ENCODE results near the gene CCDC182.

Gene CCDC182

GRCh38 chr17:57745242-57745641 lies at the start of gene CCDC182:
Gene CCDC182 (minus strand): TSS chr17:57745299. CDS start chr17:57745272, 27 bp downstream.
- no peak for TF ChIP-seq ZNF274 (IDR thresholded peaks at IDR 0.05; ENCODE audit: low read depth, low read length)
- no peak within 1 kb of the TSS for H3K4me3 ChIP-seq (ENCODE audit: low read length)

GRCh38 chr17:57794841-57795240 lies 49.7 kb upstream of the CCDC182 start:
- TF ChIP-seq ZNF274 (IDR thresholded peaks at IDR 0.05; ENCODE audit: low read depth, low read length), result no peak
- no peak overlapping the region for H3K4me3 ChIP-seq (ENCODE audit: low read length)

- no peak for TF ChIP-seq ZNF274 (IDR thresholded peaks at IDR 0.05; ENCODE audit: low read depth, low read length)
- H3K4me3 ChIP-seq (ENCODE audit: low read length), result no peak overlapping the region
Observed at GRCh38 chr17:57788725-57789124, 43.6 kb upstream of the CCDC182 start.

GRCh38 chr17:57785022-57785421 lies 39.9 kb upstream of the CCDC182 start:
- no peak overlapping the region for H3K4me3 ChIP-seq (ENCODE audit: low read length)
- TF ChIP-seq ZNF274 (IDR thresholded peaks at IDR 0.05; ENCODE audit: low read depth, low read length), result no peak

- H3K4me3 ChIP-seq (ENCODE audit: low read length), result no peak overlapping the region
- no peak for TF ChIP-seq ZNF274 (IDR thresholded peaks at IDR 0.05; ENCODE audit: low read depth, low read length)
Observed at GRCh38 chr17:57784226-57784895, 39.3 kb upstream of the CCDC182 start.

GRCh38 chr17:57783338-57783742 lies 38.2 kb upstream of the CCDC182 start:
- TF ChIP-seq ZNF274 (IDR thresholded peaks at IDR 0.05; ENCODE audit: low read depth, low read length), result no peak
- no peak overlapping the region for H3K4me3 ChIP-seq (ENCODE audit: low read length)

GRCh38 chr17:57782647-57783337 lies 37.7 kb upstream of the CCDC182 start:
- TF ChIP-seq ZNF274 (IDR thresholded peaks at IDR 0.05; ENCODE audit: low read depth, low read length), result no peak
- H3K4me3 ChIP-seq (ENCODE audit: low read length), result no peak overlapping the region

GRCh38 chr17:57782062-57782490 lies 37.0 kb upstream of the CCDC182 start:
- TF ChIP-seq ZNF274 (IDR thresholded peaks at IDR 0.05; ENCODE audit: low read depth, low read length), result no peak
- H3K4me3 ChIP-seq (ENCODE audit: low read length), result no peak overlapping the region

GRCh38 chr17:57781386-57782061 lies 36.4 kb upstream of the CCDC182 start:
- no peak for TF ChIP-seq ZNF274 (IDR thresholded peaks at IDR 0.05; ENCODE audit: low read depth, low read length)
- no peak overlapping the region for H3K4me3 ChIP-seq (ENCODE audit: low read length)

GRCh38 chr17:57779706-57780105 lies 34.6 kb upstream of the CCDC182 start:
- TF ChIP-seq ZNF274 (IDR thresholded peaks at IDR 0.05; ENCODE audit: low read depth, low read length), result no peak
- no peak overlapping the region for H3K4me3 ChIP-seq (ENCODE audit: low read length)

GRCh38 chr17:57778306-57778705 lies 33.2 kb upstream of the CCDC182 start:
- no peak overlapping the region for H3K4me3 ChIP-seq (ENCODE audit: low read length)
- no peak for TF ChIP-seq ZNF274 (IDR thresholded peaks at IDR 0.05; ENCODE audit: low read depth, low read length)

GRCh38 chr17:57776366-57776765 lies 31.3 kb upstream of the CCDC182 start:
- TF ChIP-seq ZNF274 (IDR thresholded peaks at IDR 0.05; ENCODE audit: low read depth, low read length), result no peak

GRCh38 chr17:57774872-57775271 lies 29.8 kb upstream of the CCDC182 start:
- TF ChIP-seq ZNF274 (IDR thresholded peaks at IDR 0.05; ENCODE audit: low read depth, low read length), result no peak
- no peak overlapping the region for H3K4me3 ChIP-seq (ENCODE audit: low read length)

More at GRCh38 chr17:57776366-57776765, 31.3 kb upstream of the CCDC182 start:
- no peak overlapping the region for H3K4me3 ChIP-seq (ENCODE audit: low read length)

GRCh38 chr17:57773557-57773956 lies 28.5 kb upstream of the CCDC182 start:
- TF ChIP-seq ZNF274 (IDR thresholded peaks at IDR 0.05; ENCODE audit: low read depth, low read length), result no peak
- no peak overlapping the region for H3K4me3 ChIP-seq (ENCODE audit: low read length)

- H3K4me3 ChIP-seq (ENCODE audit: low read length), result no peak overlapping the region
- TF ChIP-seq ZNF274 (IDR thresholded peaks at IDR 0.05; ENCODE audit: low read depth, low read length), result no peak
Observed at GRCh38 chr17:57772774-57773173, 27.7 kb upstream of the CCDC182 start.
